Progenitor cell of endocrine pancreas (in vitro differentiated cells): ENCODE results near the gene OPN1MW. TPM values are rescaled to one million over a fixed set of nuclear protein-coding genes. Genes with fewer than 3 reads are reported as not detected.
"Not testable (repeated sequence)": the region's sequence is repeated elsewhere in the genome, so short reads cannot be mapped to it uniquely, and the experiment has no call there.

ENCODE experiments used
- DNase-seq: peaks from one replicate; pipeline ENCODE4 v3.0.0; 2021; ENCODE audit warnings: low spot score; ENCODE audit not compliant: unreplicated experiment
- H3K27ac Mint-ChIP-seq: 2 replicates; pipeline ENCODE4 v1.8.0; 2021; ENCODE audit warnings: mild to moderate bottlenecking, moderate library complexity, mixed read lengths
- H3K27me3 Mint-ChIP-seq: 2 replicates; pipeline ENCODE4 v1.8.0; 2021; ENCODE audit warnings: mixed read lengths
- H3K36me3 Mint-ChIP-seq: 2 replicates; pipeline ENCODE4 v1.8.0; 2022; ENCODE audit warnings: mixed read lengths; ENCODE audit not compliant: insufficient read depth
- H3K4me1 Mint-ChIP-seq: 2 replicates; pipeline ENCODE4 v1.8.0; 2021; ENCODE audit warnings: low read depth, mixed read lengths
- H3K4me3 Mint-ChIP-seq: 2 replicates; pipeline ENCODE4 v1.8.0; 2021; ENCODE audit warnings: low read depth, mild to moderate bottlenecking, moderate library complexity, mixed read lengths
- H3K9me3 Mint-ChIP-seq: 2 replicates; pipeline ENCODE4 v1.8.0; 2021; ENCODE audit warnings: low read depth, mixed read lengths
- total RNA-seq: library from RNA; stranded (reverse); gene quantifications from 2 replicates; pipeline ENCODE4 v1.2.1, GENCODE V29; 2021
- TF ChIP-seq, protein P1 (sequence below): fragments of 200-600 bp; sonication (generic); IDR thresholded peaks from one replicate; pipeline ENCODE4 v1.5.0; 2021; ENCODE audit warnings: antibody characterized with exemption, mild to moderate bottlenecking; ENCODE audit not compliant: unreplicated experiment

OPN1MW gene
- total RNA-seq, 1 donor from 2014 or later = not detected

DNA sequence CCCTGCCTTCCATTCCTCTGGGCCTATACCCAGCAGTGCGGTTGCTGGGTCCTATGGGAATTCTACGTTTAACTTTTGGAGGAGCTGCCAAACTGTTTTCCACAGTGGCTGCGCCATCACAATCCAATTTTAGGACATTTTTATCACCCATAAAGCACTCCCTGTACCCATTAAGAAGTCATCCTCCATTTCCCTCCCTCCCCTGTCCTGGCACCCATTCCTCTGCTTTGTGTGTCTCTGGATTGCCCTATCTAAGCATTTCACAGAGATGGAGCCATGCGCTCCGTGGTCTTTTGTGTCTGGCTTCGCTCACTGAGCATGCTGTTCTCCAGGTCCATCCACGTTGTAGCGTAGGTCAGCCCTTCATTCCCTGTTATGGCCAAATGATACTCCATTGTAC is 40.0 kb upstream of the OPN1MW start:
- H3K4me3 Mint-ChIP-seq = no peak overlapping the region
- H3K27me3 Mint-ChIP-seq = peaks cover 3% of the 10 kb centered on the region
- TF ChIP-seq, protein P1, sequence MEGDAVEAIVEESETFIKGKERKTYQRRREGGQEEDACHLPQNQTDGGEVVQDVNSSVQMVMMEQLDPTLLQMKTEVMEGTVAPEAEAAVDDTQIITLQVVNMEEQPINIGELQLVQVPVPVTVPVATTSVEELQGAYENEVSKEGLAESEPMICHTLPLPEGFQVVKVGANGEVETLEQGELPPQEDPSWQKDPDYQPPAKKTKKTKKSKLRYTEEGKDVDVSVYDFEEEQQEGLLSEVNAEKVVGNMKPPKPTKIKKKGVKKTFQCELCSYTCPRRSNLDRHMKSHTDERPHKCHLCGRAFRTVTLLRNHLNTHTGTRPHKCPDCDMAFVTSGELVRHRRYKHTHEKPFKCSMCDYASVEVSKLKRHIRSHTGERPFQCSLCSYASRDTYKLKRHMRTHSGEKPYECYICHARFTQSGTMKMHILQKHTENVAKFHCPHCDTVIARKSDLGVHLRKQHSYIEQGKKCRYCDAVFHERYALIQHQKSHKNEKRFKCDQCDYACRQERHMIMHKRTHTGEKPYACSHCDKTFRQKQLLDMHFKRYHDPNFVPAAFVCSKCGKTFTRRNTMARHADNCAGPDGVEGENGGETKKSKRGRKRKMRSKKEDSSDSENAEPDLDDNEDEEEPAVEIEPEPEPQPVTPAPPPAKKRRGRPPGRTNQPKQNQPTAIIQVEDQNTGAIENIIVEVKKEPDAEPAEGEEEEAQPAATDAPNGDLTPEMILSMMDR = no peak
- H3K36me3 Mint-ChIP-seq = peaks cover 2% of the 10 kb centered on the region
- peaks cover 7% of the 10 kb centered on the region for H3K9me3 Mint-ChIP-seq
- no peak for DNase-seq
- H3K4me1 Mint-ChIP-seq = peaks cover 1% of the 10 kb centered on the region
- no peak overlapping the region for H3K27ac Mint-ChIP-seq

DNA sequence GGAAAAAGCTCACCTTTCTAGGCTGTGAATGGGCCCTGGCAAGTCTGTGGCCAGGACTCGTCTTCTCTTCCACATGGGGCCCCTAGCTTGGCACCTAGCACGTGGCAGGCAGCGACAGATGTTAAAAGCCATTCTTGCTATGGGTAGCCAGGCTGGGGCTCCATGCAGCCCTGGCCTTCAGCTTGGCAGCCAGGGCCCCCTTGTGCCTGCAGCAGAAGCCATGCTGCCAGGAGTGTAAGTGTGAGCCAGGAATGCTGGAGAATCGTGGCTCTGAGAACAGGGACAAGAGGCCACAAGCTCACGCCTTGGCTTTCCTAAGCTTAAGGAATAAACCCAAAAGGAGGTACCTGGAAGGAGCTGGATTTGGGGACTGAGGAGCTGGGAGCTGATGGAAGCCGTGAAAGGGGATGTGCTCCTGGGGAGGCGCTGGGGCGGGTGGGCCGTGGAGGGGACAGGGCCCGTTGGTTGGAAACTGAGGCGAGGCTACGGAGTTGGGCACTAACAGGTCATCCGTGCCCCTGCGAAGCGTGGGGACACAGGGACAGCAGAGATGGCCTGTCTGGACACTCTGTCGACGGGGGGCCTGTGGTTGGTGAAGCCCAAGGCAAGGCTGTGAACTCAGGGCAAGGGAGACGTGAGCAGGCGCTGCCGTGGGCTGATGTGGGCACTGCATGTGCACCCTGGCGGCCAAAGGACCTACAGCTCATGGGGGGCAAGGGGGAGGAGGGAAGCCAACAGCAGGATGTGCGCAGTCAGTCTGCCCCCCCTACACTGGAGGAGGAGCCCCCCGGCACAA is 39.2 kb upstream of the OPN1MW start:
- no peak overlapping the region for H3K27ac Mint-ChIP-seq
- H3K27me3 Mint-ChIP-seq = peaks cover 3% of the 10 kb centered on the region
- peaks cover 7% of the 10 kb centered on the region for H3K9me3 Mint-ChIP-seq
- H3K36me3 Mint-ChIP-seq = peaks cover 2% of the 10 kb centered on the region
- no peak for DNase-seq
- TF ChIP-seq, protein P1 = no peak
- no peak overlapping the region for H3K4me3 Mint-ChIP-seq
- peaks cover 1% of the 10 kb centered on the region for H3K4me1 Mint-ChIP-seq

DNA sequence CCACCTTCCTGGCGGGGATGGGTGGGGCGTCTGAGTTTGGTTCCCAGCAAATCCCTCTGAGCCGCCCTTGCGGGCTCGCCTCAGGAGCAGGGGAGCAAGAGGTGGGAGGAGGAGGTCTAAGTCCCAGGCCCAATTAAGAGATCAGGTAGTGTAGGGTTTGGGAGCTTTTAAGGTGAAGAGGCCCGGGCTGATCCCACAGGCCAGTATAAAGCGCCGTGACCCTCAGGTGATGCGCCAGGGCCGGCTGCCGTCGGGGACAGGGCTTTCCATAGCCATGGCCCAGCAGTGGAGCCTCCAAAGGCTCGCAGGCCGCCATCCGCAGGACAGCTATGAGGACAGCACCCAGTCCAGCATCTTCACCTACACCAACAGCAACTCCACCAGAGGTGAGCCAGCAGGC is 38.4 kb upstream of the OPN1MW start, which contains the start of gene OPN1LW:
Gene OPN1LW (plus strand): TSS at position 234 of the 400 bp plus-strand sequence. CDS start 41 bp downstream, at position 275.
- DNase-seq, H3K27me3 Mint-ChIP-seq, H3K9me3 Mint-ChIP-seq, H3K4me1 Mint-ChIP-seq, H3K4me3 Mint-ChIP-seq, H3K36me3 Mint-ChIP-seq, H3K27ac Mint-ChIP-seq: not testable (repeated sequence)

DNA sequence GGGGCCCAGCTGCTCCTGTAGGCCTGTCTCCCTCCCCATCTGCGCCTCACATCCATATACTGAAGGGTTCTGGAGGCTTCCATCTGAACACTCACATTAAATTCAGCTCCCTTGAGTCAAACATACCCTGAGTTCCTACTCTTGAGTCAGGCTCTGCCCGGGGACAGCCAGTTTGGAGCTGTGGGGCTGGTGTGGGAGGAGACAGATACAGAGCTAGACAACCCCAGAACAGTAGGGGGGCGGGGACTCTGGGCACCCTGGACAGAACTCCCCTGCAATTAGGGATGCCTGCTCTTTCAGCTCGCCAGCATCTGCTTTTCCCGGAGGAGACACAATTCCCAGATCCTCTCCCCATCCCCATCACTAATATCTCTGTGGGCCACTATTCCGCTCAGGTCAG is 31.4 kb upstream of the OPN1MW start:
- H3K4me1 Mint-ChIP-seq, H3K36me3 Mint-ChIP-seq, H3K4me3 Mint-ChIP-seq, H3K27ac Mint-ChIP-seq, H3K27me3 Mint-ChIP-seq, DNase-seq, H3K9me3 Mint-ChIP-seq: not testable (repeated sequence)

DNA sequence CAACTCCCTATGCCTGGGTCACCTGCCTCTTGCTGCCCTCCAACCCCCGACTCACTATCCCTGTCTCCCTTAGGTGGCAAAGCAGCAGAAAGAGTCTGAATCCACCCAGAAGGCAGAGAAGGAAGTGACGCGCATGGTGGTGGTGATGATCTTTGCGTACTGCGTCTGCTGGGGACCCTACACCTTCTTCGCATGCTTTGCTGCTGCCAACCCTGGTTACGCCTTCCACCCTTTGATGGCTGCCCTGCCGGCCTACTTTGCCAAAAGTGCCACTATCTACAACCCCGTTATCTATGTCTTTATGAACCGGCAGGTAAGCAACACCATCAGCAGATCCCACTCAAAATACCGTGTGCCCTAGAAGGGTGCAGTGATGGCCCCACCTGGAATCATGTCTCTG is 26.2 kb upstream of the OPN1MW start:
- not testable (repeated sequence) for H3K4me1 Mint-ChIP-seq, H3K27me3 Mint-ChIP-seq, H3K27ac Mint-ChIP-seq, DNase-seq, H3K36me3 Mint-ChIP-seq, H3K9me3 Mint-ChIP-seq, H3K4me3 Mint-ChIP-seq

DNA sequence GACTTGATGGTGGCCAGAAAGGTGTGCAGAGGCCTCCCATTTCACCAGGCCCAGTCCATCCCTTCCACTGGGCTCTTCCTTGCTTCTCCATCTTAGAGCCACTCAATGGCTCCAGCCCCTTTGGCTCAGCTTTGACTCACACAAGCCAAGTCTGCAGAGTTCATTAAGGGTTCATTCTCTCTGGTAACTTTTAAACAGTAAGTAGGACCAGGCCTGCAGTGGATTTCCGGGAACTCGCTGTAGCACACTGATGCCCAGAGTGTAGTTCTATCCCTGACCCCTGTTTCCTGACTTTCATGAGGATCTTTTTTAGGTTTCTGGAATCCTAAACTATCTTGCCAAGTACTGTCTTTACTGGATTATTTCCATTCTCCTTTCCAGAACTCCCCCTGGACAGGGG is 25.2 kb upstream of the OPN1MW start:
- not testable (repeated sequence) for H3K27ac Mint-ChIP-seq, H3K4me1 Mint-ChIP-seq, H3K27me3 Mint-ChIP-seq, H3K4me3 Mint-ChIP-seq, H3K9me3 Mint-ChIP-seq, H3K36me3 Mint-ChIP-seq, DNase-seq

DNA sequence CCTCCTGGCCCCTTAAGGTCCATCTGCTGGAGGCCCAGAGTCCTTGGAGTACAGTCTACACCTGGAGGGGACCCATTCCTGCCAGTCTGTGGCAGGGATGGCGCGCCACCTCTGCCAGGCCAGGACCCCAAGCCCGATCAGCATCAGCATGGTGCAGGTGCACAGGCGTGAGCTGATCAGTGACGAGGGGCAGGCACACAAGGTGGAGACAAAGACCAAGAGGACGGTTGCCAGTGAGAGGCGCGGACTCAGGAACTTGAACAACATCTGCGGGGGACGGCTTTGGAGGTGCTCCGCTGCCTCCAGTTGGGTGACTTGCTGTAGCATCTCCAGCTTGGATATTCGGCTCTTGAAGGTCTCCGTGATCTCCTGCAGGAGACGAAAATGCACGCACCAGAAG is 23.1 kb upstream of the OPN1MW start:
- not testable (repeated sequence) for H3K27ac Mint-ChIP-seq, H3K9me3 Mint-ChIP-seq, H3K36me3 Mint-ChIP-seq, H3K4me3 Mint-ChIP-seq, H3K27me3 Mint-ChIP-seq, H3K4me1 Mint-ChIP-seq, DNase-seq

DNA sequence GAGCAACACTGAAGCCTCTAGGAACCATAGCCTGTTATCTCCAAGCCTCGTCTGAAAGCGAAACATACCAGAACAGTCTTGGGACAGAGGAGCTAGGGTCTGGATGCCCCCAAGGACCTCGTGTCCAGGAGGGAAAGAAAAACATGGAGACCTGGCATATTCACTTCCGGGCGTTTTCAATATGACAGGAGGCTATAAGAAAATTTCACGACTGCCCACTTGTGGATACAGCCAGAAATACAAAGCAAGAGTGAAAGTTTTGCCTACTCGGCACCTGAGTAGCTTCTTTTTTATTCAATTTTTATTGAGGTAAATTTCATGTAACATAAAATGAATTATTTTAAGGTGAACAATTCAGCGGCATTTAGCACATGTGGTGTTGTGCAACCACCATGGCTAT is 17.5 kb upstream of the OPN1MW start:
- H3K4me1 Mint-ChIP-seq, H3K36me3 Mint-ChIP-seq, DNase-seq, H3K27ac Mint-ChIP-seq, H3K9me3 Mint-ChIP-seq, H3K27me3 Mint-ChIP-seq, H3K4me3 Mint-ChIP-seq: not testable (repeated sequence)

DNA sequence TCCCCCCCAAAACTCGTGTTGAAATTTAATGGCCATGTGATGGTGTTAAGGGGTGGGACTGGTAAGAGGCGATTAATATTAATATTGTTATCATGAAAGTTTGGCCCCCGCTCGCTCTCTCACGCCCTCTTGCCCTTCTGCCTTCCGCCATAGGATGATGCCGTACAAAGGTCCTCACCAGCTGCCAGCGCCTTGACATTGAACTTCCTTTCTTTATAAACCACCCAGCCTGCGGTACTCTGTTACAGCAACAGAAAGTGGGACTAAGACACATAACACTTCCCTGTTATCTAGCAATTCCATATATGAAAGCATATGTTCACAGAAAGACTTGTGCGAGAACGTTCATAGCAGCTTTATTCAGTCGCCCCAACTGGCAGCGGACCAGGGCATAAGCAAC is 14.0 kb upstream of the OPN1MW start:
- H3K36me3 Mint-ChIP-seq, H3K9me3 Mint-ChIP-seq, H3K4me3 Mint-ChIP-seq, H3K27ac Mint-ChIP-seq, H3K4me1 Mint-ChIP-seq, H3K27me3 Mint-ChIP-seq, DNase-seq: not testable (repeated sequence)

DNA sequence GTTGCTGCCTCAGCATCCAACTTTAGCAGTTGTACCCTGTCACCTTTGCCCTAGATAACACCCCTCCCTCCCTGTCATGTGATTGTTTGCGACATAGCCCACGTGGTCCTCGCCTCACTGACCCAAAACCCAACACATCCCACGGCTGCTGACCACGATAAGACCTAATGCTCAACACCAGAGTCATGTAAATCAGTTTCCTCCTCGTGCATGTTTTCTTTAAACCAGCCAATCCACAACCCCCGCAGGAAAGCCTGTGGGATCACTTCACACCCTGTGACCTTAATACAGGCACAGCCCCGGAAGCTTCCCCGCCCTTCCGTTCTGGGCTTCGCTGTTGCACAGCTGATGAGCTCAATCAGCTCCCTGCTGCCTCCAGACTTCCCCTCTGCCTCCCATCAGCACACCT is 9.9 kb upstream of the OPN1MW start:
- H3K4me1 Mint-ChIP-seq, H3K36me3 Mint-ChIP-seq, H3K9me3 Mint-ChIP-seq, H3K4me3 Mint-ChIP-seq, DNase-seq, H3K27me3 Mint-ChIP-seq, H3K27ac Mint-ChIP-seq: not testable (repeated sequence)

DNA sequence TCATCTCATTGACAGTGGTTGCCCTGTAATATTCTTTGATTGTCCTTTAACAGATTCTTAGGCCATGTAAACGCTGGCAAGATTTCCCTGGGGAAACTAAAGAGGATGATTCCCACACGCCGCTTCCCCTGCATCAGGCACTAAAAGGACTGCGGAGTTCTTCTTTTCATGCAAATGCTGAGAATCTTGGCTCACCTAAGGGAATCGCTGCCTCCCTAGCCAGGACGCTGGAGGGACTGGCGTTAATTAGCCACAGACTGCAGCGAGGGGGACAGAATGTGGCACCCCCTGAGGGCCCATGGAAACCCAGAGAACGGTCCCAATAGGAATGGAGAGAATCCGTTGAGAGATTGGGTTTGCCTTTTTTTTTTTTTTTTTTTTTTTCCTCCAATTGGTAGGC is 8.0 kb upstream of the OPN1MW start:
- DNase-seq, H3K9me3 Mint-ChIP-seq, H3K4me1 Mint-ChIP-seq, H3K36me3 Mint-ChIP-seq, H3K27me3 Mint-ChIP-seq, H3K27ac Mint-ChIP-seq, H3K4me3 Mint-ChIP-seq: not testable (repeated sequence)

DNA sequence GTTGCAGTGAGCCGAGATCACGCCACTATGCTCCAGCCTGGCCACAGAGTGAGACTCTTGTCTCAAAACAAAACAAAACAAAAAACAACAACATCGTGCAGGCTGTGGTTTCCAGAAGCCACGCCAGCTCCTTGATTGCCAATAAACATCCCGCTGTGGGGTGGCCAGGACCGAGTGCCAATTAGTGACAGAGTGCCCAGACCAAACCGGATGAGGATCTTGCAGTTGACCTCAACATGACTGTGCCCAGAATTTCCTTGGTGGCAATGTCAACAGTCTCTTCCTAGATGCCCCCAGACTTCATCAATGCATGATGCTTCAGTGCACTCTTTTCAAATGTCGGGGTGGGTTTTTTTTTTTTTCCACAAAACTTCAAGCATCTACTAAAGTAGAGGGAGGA is 1.4 kb downstream of the OPN1MW start:
- not testable (repeated sequence) for H3K36me3 Mint-ChIP-seq, H3K4me1 Mint-ChIP-seq, H3K27me3 Mint-ChIP-seq, H3K27ac Mint-ChIP-seq, H3K9me3 Mint-ChIP-seq, H3K4me3 Mint-ChIP-seq, DNase-seq
